ENCODE measurements around the gene CYB5B. TPM values are rescaled to one million over a fixed set of nuclear protein-coding genes. Genes with fewer than 3 reads are reported as not detected.

Gene CYB5B
- total and polyA plus RNA-seq, 2 donors from 2014 or later, result 89.0 to 111 TPM

GRCh38 chr16:69471121-69471520, 46.7 kb downstream of the CYB5B start:
- FAIRE-seq (no peak), DNase-seq (no peak)
- Histone ChIP-seq H3K4me3 (ENCODE audit: low read length in 3 of 3) (no peak overlapping the region), H3K27ac (ENCODE audit: low read depth in 2 of 2, low read length in 2 of 2) (no peak overlapping the region), H3K9ac (ENCODE audit: low read length in 3 of 3) (no peak overlapping the region), H3K4me1 (ENCODE audit: control insufficient read depth in 2 of 3, insufficient read depth in 2 of 3, low read depth in 1 of 3, low read length in 3 of 3) (peaks cover 0 to 2% (median 0%) of the 10 kb centered on the region in 3 donors), H3K9me3 (ENCODE audit: control insufficient read depth in 2 of 3, insufficient read depth in 1 of 3, low read length in 3 of 3) (no peaks in the 10 kb centered on the region), H3K36me3 (ENCODE audit: control insufficient read depth in 2 of 3, insufficient read depth in 3 of 3, low read length in 3 of 3) (no peaks in the 10 kb centered on the region), H3K27me3 (ENCODE audit: control insufficient read depth, insufficient read depth, low read length) (no peaks in the 10 kb centered on the region)
- intact Hi-C loops (cut with DNase I), result no loop called here
- TF ChIP-seq CTCF (IDR thresholded peaks at IDR 0.05; ENCODE audit: borderline replicate concordance, extremely low read depth, insufficient read depth), result no peak

GRCh38 chr16:69474408-69474807, 50.0 kb downstream of the CYB5B start:
- TF ChIP-seq CTCF (IDR thresholded peaks at IDR 0.05; ENCODE audit: borderline replicate concordance, extremely low read depth, insufficient read depth), result no peak
- no peaks in the 10 kb centered on the region for H3K27me3 ChIP-seq (ENCODE audit: control insufficient read depth, insufficient read depth, low read length)
- no peak overlapping the region for H3K9ac ChIP-seq (ENCODE audit: low read length in 3 of 3)
- intact Hi-C loops (cut with DNase I), result no loop called here
- no peak overlapping the region for H3K27ac ChIP-seq (ENCODE audit: low read depth in 2 of 2, low read length in 2 of 2)
- H3K4me1 ChIP-seq (ENCODE audit: control insufficient read depth in 2 of 3, insufficient read depth in 2 of 3, low read depth in 1 of 3, low read length in 3 of 3), result peaks cover 0 to 6% (median 3%) of the 10 kb centered on the region in 3 donors
- H3K9me3 ChIP-seq (ENCODE audit: control insufficient read depth in 2 of 3, insufficient read depth in 1 of 3, low read length in 3 of 3), result no peaks in the 10 kb centered on the region
- H3K4me3 ChIP-seq (ENCODE audit: low read length in 3 of 3), result no peak overlapping the region
- no peak for FAIRE-seq
- H3K36me3 ChIP-seq (ENCODE audit: control insufficient read depth in 2 of 3, insufficient read depth in 3 of 3, low read length in 3 of 3), result no peaks in the 10 kb centered on the region
- no peak for DNase-seq

GRCh38 chr16:69476920-69477443, 52.6 kb downstream of the CYB5B start:
- no peaks in the 10 kb centered on the region for H3K27me3 ChIP-seq (ENCODE audit: control insufficient read depth, insufficient read depth, low read length)
- FAIRE-seq (no peak), DNase-seq (peak in 1 of 5 donors; percentile 40)
- peaks cover 2 to 7% (median 3%) of the 10 kb centered on the region in 3 donors for H3K4me1 ChIP-seq (ENCODE audit: control insufficient read depth in 2 of 3, insufficient read depth in 2 of 3, low read depth in 1 of 3, low read length in 3 of 3)
- intact Hi-C loops (cut with DNase I), result no loop called here
- no peak overlapping the region for H3K27ac ChIP-seq (ENCODE audit: low read depth in 2 of 2, low read length in 2 of 2)
- no peak overlapping the region for H3K9ac ChIP-seq (ENCODE audit: low read length in 3 of 3)
- no peaks in the 10 kb centered on the region for H3K9me3 ChIP-seq (ENCODE audit: control insufficient read depth in 2 of 3, insufficient read depth in 1 of 3, low read length in 3 of 3)
- H3K4me3 ChIP-seq (ENCODE audit: low read length in 3 of 3), result no peak overlapping the region
- H3K36me3 ChIP-seq (ENCODE audit: control insufficient read depth in 2 of 3, insufficient read depth in 3 of 3, low read length in 3 of 3), result no peaks in the 10 kb centered on the region
- TF ChIP-seq CTCF (IDR thresholded peaks at IDR 0.05; ENCODE audit: borderline replicate concordance, extremely low read depth, insufficient read depth), result no peak

GRCh38 chr16:69477546-69477945, 53.1 kb downstream of the CYB5B start:
- H3K27ac ChIP-seq (ENCODE audit: low read depth in 2 of 2, low read length in 2 of 2), result no peak overlapping the region
- peaks cover 2 to 9% (median 3%) of the 10 kb centered on the region in 3 donors for H3K4me1 ChIP-seq (ENCODE audit: control insufficient read depth in 2 of 3, insufficient read depth in 2 of 3, low read depth in 1 of 3, low read length in 3 of 3)
- no peak for TF ChIP-seq CTCF (IDR thresholded peaks at IDR 0.05; ENCODE audit: borderline replicate concordance, extremely low read depth, insufficient read depth)
- no peaks in the 10 kb centered on the region for H3K9me3 ChIP-seq (ENCODE audit: control insufficient read depth in 2 of 3, insufficient read depth in 1 of 3, low read length in 3 of 3)
- H3K36me3 ChIP-seq (ENCODE audit: control insufficient read depth in 2 of 3, insufficient read depth in 3 of 3, low read length in 3 of 3), result no peaks in the 10 kb centered on the region
- FAIRE-seq (no peak), DNase-seq (no peak)
- no peaks in the 10 kb centered on the region for H3K27me3 ChIP-seq (ENCODE audit: control insufficient read depth, insufficient read depth, low read length)
- intact Hi-C loops (cut with DNase I), result no loop called here
- no peak overlapping the region for H3K9ac ChIP-seq (ENCODE audit: low read length in 3 of 3)
- H3K4me3 ChIP-seq (ENCODE audit: low read length in 3 of 3), result no peak overlapping the region
